NCI-H1417 treated with DMSO at 0.1 percent for 48 hours (cell line): ENCODE data around the gene HDAC4.
"Not testable (repeated sequence)": the region's sequence is repeated elsewhere in the genome, so short reads cannot be mapped to it uniquely, and the experiment has no call there.

Experiments used
- DNase-seq: peaks from one replicate; lab custom pipeline; 2025; lab: John Stamatoyannopoulos, UW

Gene HDAC4

GRCh38 chr2:239280296-239281017, 120.4 kb downstream of the HDAC4 start:
- DNase-seq: not testable (repeated sequence)

DNA sequence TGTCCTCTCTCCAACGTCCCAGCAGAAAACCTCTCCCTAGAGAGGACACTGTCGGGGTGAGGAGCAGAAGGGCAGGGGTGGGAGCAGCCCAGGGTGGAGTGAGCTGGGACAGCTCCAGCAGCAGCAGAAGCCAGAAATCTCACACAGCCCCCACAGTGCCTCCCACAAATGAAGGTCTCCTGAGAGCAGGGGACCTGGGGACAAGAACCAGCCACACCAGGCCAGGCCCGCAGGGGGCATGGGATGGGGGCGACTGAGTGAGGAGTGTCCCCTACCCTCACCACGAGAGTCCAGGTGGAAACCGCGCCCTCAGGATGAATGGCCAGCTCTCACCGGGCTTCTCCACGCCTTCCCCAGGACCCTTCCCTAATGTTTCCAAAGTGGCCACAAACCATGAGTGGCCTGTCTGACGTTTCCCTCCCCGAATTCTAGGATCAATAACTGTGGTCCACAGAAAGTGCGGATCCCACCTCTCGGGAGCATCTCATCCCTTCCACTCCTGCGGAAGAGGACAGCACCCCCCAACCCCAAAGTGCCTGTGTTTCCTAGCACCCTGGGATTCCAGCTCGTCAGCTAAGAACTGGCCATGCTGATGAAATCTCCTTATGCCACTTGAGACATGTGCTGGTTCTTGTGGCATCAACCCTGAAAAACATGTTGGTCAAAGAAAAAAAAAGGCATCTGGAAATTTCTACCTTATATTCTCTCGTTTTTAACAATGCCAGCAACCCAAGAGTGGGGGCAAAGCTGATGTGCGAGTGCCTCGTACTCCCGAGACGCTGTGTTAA, 121.1 kb downstream of the HDAC4 start:
- no peak for DNase-seq

- no peak for DNase-seq
Measured at GRCh38 chr2:239278941-239279365, 121.9 kb downstream of the HDAC4 start.

DNA sequence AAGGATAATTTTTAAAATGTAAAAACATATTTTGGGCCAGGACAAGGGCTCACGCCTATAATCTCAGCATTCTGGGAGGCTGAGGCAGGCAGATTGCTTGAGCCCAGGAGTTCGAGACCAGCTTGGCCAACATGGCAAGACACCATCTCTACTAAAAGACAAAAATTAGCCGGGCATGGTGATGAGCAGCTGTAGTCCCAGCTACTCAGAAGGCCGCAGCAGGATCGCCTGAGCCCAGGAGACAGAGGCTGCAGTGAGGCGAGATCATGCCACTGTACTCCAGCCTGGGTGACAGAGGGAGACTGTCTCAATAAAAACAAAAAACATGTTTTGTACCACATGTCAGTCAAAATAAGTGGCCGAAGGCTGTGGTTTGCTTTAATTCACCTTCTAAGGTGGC, 122.5 kb downstream of the HDAC4 start:
- no peak for DNase-seq

GRCh38 chr2:239277401-239278085, 123.3 kb downstream of the HDAC4 start:
- no peak for DNase-seq

DNA sequence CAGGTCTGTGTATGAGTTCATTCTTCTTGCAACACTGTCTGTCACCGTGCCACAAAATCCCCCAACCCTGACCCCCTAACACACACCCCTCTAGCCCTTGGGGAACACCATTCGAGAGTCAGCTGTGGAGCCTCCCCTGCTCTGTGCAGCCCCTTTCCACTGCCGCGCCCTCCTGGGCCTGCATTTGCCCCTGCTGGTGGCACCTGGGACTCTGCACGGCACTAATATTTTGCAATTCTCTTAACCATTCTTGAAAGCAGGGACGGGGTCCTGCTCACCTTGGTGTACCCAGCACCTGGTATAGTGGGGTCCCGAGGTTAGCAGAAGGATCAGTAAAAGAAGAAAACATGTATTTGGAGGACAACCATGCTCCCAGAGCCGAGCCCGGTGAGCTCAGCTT, 124.0 kb downstream of the HDAC4 start:
- no peak for DNase-seq

DNA sequence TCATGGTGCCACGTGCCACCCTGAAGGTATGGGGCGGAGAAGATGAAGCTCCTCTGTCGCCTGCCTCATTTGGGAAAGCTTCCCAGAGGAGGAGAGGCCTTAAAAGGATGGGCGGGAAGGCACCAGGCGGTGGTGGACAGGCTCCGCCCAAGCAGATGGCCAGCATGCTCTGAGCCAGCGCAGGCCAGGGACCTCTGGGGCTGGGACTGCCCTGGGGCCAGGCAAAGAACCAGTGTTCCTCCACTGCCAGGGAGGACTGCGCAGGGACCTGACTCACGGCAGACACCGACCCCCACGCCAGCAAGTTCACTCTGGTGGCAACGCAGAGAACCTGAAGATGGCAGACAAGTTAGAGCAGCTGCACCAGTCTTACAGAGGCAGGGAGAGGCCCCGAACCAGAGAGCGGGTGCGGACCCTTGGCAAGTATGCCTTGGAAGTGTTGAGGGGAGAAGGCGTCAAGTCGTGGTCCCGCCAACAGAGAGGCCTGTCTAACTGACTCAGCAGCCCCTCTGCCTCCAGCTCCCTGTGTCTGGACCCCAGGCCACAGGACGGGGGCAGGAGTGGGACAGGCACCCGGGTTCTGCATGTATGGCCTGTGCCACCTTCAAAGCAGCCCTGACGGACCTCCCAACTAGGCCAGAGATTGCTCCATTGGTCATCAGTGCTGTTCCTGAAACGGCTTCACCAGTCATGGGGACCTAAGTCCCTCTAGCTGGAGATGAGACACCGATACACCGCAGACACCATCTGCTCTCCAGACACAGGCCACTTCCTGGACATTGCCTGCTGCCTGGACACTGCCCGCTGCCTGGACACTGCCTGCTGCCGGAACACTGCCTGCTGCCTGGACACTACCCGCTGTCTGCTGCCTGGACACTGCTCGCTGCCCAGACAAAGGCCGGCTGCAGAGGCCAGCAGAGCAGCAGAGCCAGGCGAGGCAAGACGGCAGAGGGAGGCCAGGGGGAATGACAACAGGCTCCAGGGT, 124.7 kb downstream of the HDAC4 start:
- DNase-seq: no peak

- DNase-seq: no peak
Measured at GRCh38 chr2:239275044-239275685, 125.7 kb downstream of the HDAC4 start.

DNA sequence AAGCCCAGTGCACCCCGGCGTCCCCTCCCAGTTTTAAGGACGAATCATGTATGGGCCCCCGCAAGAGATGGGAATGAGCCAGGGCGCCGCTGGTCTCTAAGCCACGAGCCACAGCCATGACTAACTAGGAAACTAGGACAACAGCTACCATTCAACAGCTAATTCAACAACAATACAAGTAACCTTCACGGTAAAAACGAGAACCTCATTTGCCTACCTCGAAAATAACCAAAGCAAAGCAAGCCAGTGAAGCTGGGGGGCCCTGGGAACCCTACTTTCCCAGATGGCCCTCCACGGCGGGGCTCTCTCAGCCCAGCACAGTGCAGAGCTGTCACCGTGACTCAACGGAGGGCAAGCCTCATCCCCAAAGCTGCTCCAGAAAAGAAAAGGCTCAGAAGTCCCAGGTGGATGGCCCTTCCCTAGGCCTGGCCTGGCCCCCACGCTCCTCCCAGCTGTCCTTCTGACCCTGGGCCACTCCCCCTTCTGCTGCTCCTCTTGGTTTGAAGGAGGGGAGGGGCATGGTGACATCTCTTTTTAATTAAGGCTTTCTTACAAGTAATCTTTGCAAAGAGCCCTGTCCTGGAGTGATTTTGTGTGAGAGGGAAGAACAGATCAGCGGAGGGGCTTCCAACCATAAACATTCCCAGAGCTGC, 126.3 kb downstream of the HDAC4 start:
- no peak for DNase-seq

DNA sequence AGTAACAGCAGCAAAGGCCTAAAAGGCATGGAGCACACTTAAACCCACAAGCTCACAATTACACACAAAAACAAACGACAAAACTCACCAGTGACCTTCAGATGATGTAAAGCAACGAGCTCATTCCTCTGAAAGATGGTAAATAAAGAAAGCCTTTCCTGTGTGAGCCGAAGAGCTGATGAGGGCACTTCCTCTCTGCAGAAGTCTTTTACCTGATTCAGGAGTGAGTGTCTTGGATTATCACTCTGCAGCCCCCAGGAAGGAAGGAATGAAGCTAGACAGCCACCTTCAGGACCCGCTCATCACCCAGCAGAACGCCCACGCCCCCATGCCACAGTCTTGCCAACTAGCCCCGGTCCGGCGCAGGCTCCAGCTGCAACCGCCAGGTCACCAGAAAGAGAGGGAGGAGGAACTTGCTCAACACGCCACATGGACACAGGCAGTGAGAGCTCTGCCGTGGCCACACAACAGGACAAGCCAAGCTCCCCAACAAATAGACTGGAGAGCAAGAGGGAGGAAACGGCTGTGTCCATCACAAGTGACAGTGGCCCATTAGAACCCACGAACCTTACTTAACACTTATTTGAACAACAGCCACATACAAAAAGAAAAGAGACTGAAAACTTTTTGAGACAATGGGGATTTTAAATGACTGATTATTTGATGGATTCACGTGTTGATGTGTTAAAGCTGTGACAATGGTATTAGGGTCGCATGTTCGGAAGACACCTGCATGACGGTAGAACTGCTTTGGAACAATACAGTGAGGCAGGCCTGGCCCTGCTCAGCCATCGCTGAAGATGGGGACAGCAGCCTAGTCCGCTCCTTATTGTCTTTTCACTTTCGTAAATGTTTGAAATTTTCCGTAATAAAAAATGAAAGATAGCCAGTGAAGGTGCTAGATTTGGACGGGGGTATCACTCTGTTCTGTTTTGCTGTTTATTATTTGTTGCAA, 127.3 kb downstream of the HDAC4 start:
- DNase-seq: no peak

- no peak for DNase-seq
Measured at GRCh38 chr2:239272626-239273025, 128.2 kb downstream of the HDAC4 start.

DNA sequence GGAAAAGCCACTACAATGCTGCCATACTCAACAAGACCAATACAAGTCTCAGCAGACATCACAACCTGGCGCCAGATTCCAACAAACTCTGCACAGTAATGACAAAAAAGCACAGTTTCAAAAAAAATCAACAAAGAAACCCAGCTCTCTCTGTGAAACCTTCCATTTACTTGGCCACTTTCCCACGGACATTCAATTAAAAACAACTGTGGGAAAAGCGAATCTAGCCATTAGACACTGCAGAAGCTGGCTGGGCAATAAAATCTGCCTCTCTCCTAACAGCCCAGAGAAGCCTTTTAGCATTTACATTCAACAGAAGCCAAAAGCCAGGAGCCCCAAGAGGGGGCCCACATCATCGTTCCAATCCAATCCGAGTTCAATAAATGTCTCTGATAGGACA, 128.9 kb downstream of the HDAC4 start:
- DNase-seq: no peak

DNA sequence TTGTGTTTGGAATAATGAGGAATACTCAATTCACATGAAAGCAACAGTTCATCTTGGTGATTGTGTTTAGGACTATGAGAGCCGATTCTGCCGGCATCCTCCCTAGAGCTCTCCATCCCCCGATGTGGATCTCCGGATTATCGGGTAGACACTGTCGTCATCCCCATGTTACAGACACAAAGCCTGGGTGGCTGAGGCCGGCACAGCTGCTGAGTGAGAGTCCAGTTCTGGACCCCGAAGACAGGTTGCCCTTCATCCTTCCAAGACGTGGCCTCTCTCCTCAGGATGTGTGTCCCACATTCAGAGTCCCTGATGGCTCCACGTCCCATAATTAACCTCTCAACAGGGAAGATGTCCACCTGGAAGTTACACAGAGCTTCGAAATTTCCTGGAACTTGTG, 129.3 kb downstream of the HDAC4 start:
- DNase-seq: no peak

DNA sequence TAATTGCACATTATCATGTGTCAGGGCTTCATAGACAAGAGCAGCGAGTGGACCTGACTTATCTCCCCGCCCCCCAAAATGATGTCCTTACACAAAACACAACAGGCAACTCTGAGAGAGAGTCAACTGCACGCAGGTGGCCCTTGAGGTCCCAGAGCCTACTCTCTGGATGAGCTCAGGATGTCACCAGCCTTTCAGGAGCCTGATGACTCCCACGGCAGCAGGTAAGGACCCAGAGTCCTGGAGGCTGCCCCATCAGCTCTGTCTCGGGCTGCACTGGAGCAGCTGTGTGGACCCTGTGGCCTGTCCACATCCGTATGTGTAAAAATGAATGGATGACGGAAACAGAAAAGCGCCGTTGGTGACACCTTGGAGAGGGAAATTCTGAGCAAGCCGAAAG, 130.9 kb downstream of the HDAC4 start:
- DNase-seq: no peak

DNA sequence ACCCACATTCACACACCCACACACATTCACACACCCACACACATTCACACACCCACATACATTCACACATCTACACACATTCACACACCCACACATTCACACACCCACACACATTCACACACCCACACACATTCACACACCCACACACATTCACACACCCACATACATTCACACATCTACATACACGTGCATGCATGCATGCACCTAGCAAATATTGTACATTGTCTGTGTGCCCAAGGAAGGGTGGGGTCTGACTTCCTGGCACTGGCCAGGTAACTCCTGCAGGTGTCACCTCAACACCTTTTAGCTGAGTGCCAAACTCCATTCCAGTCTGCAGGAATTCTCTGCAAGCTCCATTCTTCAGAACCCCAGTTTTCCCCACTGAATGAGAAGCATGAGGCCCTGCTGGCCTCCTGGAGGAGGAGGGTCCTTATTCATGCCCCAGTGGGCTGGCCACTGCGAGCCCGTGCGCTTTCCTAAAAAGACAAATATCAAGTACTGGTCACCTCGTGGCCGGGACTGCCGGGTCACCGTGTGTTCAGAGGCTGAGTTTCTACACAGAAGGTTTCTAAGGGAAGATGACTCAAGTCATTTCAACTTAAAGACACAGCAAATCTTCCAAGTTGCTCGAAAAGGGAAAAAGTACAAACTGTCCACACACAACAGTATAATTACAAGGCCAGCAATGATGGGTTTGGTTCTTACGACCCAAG, 131.5 kb downstream of the HDAC4 start:
- no peak for DNase-seq

DNA sequence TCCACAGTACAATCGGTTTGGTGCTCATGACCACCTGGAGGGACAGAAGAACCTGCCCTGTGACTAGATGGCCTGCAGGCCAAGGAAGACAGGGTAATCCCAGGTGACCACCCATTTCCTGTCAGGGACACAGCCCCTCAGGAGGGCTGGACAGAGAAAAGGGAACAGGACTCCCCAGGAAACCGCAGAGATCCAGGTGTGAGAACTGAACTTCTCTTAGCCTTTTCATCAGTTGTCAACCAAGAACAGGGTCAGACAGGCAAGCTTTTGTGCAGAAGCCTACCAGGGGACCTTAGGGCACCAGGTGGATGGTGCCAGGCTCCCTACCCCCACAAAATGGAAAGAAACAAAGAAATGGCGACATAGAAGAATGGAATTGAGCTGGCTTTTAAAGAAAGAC, 132.3 kb downstream of the HDAC4 start:
- no peak for DNase-seq

DNA sequence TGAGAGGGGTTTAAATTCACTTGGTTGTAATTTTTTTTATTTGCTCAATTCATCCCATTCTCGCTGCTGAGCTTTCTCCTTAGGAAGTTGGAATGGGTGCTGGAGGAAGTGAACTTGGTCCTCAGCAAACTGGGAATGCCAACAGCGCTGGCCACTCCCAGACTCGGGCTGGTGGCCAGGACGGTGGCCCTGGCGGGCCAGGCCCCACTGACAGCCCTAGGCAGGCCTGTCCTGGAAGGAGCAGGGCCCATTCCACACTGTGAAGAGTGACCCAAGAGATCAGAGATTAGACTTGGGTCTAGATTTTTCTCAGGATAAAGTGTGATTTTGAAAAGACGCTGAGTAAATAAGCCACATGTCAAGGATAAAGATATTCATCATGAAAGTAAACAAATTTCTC, 132.7 kb downstream of the HDAC4 start:
- DNase-seq: no peak

DNA sequence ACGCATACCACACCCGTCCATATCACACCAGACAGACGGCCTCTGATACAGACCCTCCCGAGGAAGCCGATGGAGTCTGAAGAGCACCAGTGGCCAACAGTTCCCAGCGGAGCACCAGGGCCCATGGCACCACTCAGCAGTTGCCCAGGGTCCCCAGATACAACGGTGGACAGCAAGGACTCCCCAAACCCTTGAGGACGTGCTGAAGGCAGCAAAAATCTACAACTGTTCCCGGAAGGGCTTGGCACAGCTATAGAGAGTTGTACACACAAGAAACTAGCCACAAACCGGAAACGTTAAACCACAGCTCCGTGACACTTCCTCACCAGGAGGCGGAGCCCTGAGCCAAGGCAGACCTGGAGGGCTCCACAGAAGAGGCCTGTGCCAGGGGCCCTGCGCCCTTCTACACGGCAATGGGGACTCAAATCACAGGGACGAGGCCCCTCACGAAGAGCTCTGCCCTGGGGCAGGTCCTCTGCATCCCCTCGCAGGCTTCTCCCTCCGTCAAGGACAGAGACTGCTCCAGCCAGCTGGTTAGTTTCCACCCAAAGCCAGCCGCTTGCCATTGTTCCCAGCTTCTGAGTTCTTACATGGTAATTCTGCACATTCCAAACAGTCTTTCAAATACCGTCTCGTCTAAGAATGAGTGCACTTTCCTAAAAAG, 133.4 kb downstream of the HDAC4 start:
- no peak for DNase-seq
